ENCODE data around the gene FAM174C. TPM values are rescaled to one million over a fixed set of nuclear protein-coding genes. Genes with fewer than 3 reads are reported as not detected.

FAM174C gene
- total RNA-seq, 1 experiment from 2014 or later: 77.1 TPM

- intact Hi-C loops (cut with micrococcal nuclease): no loop called here
- Histone ChIP-seq H3K79me2 (ENCODE audit: insufficient read depth, low read length) (no peaks in the 10 kb centered on the region), H3K36me3 (ENCODE audit: control insufficient read depth in 1 of 2, insufficient read depth in 2 of 2, low read length in 2 of 2) (no peaks in the 10 kb centered on the region), H4K20me1 (ENCODE audit: insufficient read depth) (no peaks in the 10 kb centered on the region), H3K9me3 (ENCODE audit: control insufficient read depth in 1 of 2, insufficient read depth in 1 of 2, low read depth in 1 of 2, low read length in 2 of 2) (no peaks in the 10 kb centered on the region), H3K9ac (ENCODE audit: low read length) (no peak overlapping the region), H3K4me2 (ENCODE audit: low read length) (no peak overlapping the region; the same call in 1 of the 2 replicates), H3K4me1 (ENCODE audit: control insufficient read depth in 1 of 2, insufficient read depth in 2 of 2, low read length in 2 of 2) (peaks cover 12 to 39% of the 10 kb centered on the region in 2 experiments), H2AFZ (ENCODE audit: low read depth, low read length, poor library complexity, severe bottlenecking) (no peak overlapping the region), H3K27me3 (ENCODE audit: insufficient read depth, low read length) (0 out of 2 replicates have a peak, but pooled peaks cover 4% of the 10 kb centered on the region), H3K9me2 (ENCODE audit: insufficient read depth) (no peaks in the 10 kb centered on the region), H3K27ac (ENCODE audit: low read depth, low read length) (no peak overlapping the region), H3K4me3 (replicated peaks in 1 of 2; ENCODE audit: low read depth in 1 of 2, low read length in 2 of 2) (no peak overlapping the region)
- CTCF ChIA-PET: interaction anchor here (1.1 to 1.8 kb wide), 2 partner anchors 56 to 66 kb away, joined by 3 to 7 read pairs; no protein-coding TSS in a partner anchor
- no peak for DNase-seq (ENCODE audit: low read depth, low spot score)
- ATAC-seq: no peak
- BruUV-seq (replicated peaks): no TSS peak
- RAD21 ChIA-PET (ENCODE audit: low non-redundant PET in 1 of 2, low total read pairs in 2 of 2, uncharacterized antibody in 2 of 2, unreplicated experiment in 2 of 2): no interaction called here
- POLR2A ChIA-PET: interaction anchor here (0.6 kb wide), 1 partner anchor 97 kb away, joined by 3 read pairs; no protein-coding TSS in a partner anchor
- TF ChIP-seq ATF3 (IDR thresholded peaks at IDR 0.05): no peak
- no peak for TF ChIP-seq CBX3 (IDR thresholded peaks at IDR 0.05; ENCODE audit: low read depth)
- no peak for TF ChIP-seq MAX (IDR thresholded peaks at IDR 0.05)
- TF ChIP-seq EZH2phosphoT487 (IDR thresholded peaks at IDR 0.05; ENCODE audit: borderline replicate concordance): no peak
- no peak for TF ChIP-seq YY1 (IDR thresholded peaks at IDR 0.05; ENCODE audit: extremely low read depth, insufficient replicate concordance, low read depth, low read length)
These were observed 41.1 kb downstream of the FAM174C start for GRCh38 chr19:1316466-1316865.

GRCh38 chr19:1317274-1318003, 42.1 kb downstream of the FAM174C start:
- Histone ChIP-seq H4K20me1 (ENCODE audit: insufficient read depth) (no peaks in the 10 kb centered on the region), H3K4me1 (ENCODE audit: control insufficient read depth in 1 of 2, insufficient read depth in 2 of 2, low read length in 2 of 2) (peaks cover 12 to 37% of the 10 kb centered on the region in 2 experiments), H3K9ac (ENCODE audit: low read length) (no peak overlapping the region), H3K9me3 (ENCODE audit: control insufficient read depth in 1 of 2, insufficient read depth in 1 of 2, low read depth in 1 of 2, low read length in 2 of 2) (no peaks in the 10 kb centered on the region), H3K9me2 (ENCODE audit: insufficient read depth) (no peaks in the 10 kb centered on the region), H3K27me3 (ENCODE audit: insufficient read depth, low read length) (0 out of 2 replicates have a peak, but pooled peaks cover 4% of the 10 kb centered on the region), H3K79me2 (ENCODE audit: insufficient read depth, low read length) (no peaks in the 10 kb centered on the region), H3K27ac (ENCODE audit: low read depth, low read length) (no peak overlapping the region), H3K4me2 (ENCODE audit: low read length) (no peak overlapping the region), H3K36me3 (ENCODE audit: control insufficient read depth in 1 of 2, insufficient read depth in 2 of 2, low read length in 2 of 2) (no peaks in the 10 kb centered on the region), H3K4me3 (replicated peaks in 1 of 2; ENCODE audit: low read depth in 1 of 2, low read length in 2 of 2) (no peak overlapping the region), H2AFZ (ENCODE audit: low read depth, low read length, poor library complexity, severe bottlenecking) (no peak overlapping the region)
- intact Hi-C loops (cut with micrococcal nuclease): no loop called here
- POLR2A ChIA-PET: interaction anchor here (0.6 kb wide), 2 partner anchors 26 to 96 kb away, joined by 3 to 6 read pairs; no protein-coding TSS in a partner anchor
- ATAC-seq: no peak
- RAD21 ChIA-PET (ENCODE audit: low non-redundant PET in 1 of 2, low total read pairs in 2 of 2, uncharacterized antibody in 2 of 2, unreplicated experiment in 2 of 2): no interaction called here
- TF ChIP-seq EGR1 (IDR thresholded peaks at IDR 0.05; ENCODE audit: low read depth): no peak
- TF ChIP-seq POLR2A (IDR thresholded peaks at IDR 0.05; ENCODE audit: borderline replicate concordance, extremely low read depth, insufficient read depth, insufficient read length): no peak
- no peak for TF ChIP-seq ZNF274 (IDR thresholded peaks at IDR 0.05; ENCODE audit: low read depth, low read length)
- no peak for TF ChIP-seq RAD21 (IDR thresholded peaks at IDR 0.05; ENCODE audit: low read depth)
- no peak for TF ChIP-seq ATF3 (IDR thresholded peaks at IDR 0.05)
- TF ChIP-seq ZBTB33 (IDR thresholded peaks at IDR 0.05; ENCODE audit: extremely low read depth, insufficient replicate concordance, low read length): no peak
- TF ChIP-seq POLR2AphosphoS5 (IDR thresholded peaks at IDR 0.05; ENCODE audit: low read depth, low read length): no peak
- TF ChIP-seq CTCF (IDR thresholded peaks at IDR 0.05 in 2 of 3, conservative IDR thresholded peaks at IDR 0.05 in 1 of 3; ENCODE audit: borderline replicate concordance in 1 of 3, insufficient read depth in 1 of 3, low read depth in 2 of 3, low read length in 2 of 3): no peak
- TF ChIP-seq SRF (IDR thresholded peaks at IDR 0.05; ENCODE audit: low read depth): no peak
- no peak for DNase-seq (ENCODE audit: low read depth, low spot score)
- BruUV-seq (replicated peaks): no TSS peak
- CTCF ChIA-PET: interaction anchor here (1.8 kb wide), 1 partner anchor 55 kb away, joined by 7 read pairs; no protein-coding TSS in a partner anchor
